Measurements from ENCODE around the gene SERPING1. TPM values are rescaled to one million over a fixed set of nuclear protein-coding genes. Genes with fewer than 3 reads are reported as not detected.
"Not testable (repeated sequence)": the region's sequence is repeated elsewhere in the genome, so short reads cannot be mapped to it uniquely, and the experiment has no call there.

SERPING1 gene
- total RNA-seq, 2 experiments from 2014 or later, result 0.45 to 0.61 TPM

- peaks cover 42% of the 10 kb centered on the region for H3K27me3 Mint-ChIP-seq
- POLR2A ChIA-PET, result no interaction called here
- H3K36me3 Mint-ChIP-seq, result peaks cover 3% of the 10 kb centered on the region
- no peak for DNase-seq
- ATAC-seq (ENCODE audit: low read depth), result no peak
- H3K4me3 Mint-ChIP-seq, result no peak overlapping the region
- no peaks in the 10 kb centered on the region for H3K9me3 Mint-ChIP-seq
- H3K27ac Mint-ChIP-seq, result no peak overlapping the region
- H3K4me1 Mint-ChIP-seq, result peaks cover 42% of the 10 kb centered on the region
Observed at GRCh38 chr11:57645689-57646085, 48.2 kb downstream of the SERPING1 start.

- Mint-ChIP-seq H3K4me1 (peaks cover 39% of the 10 kb centered on the region), H3K9me3 (no peaks in the 10 kb centered on the region), H3K27ac (no peak overlapping the region), H3K36me3 (peaks cover 3% of the 10 kb centered on the region), H3K4me3 (no peak overlapping the region), H3K27me3 (peaks cover 42% of the 10 kb centered on the region)
- no peak for ATAC-seq (ENCODE audit: low read depth)
- no peak for DNase-seq
- POLR2A ChIA-PET, result interaction anchor here (0.7 kb wide), 1 partner anchor 78 kb away, joined by 3 read pairs; the partner anchor contains the start of gene UBE2L6
Observed at GRCh38 chr11:57646194-57646798, 48.8 kb downstream of the SERPING1 start.

GRCh38 chr11:57646799-57647303 is 49.4 kb downstream of the SERPING1 start:
- Mint-ChIP-seq H3K4me3 (peak overlapping the region; percentile 28), H3K27me3 (peaks cover 42% of the 10 kb centered on the region), H3K9me3 (no peaks in the 10 kb centered on the region), H3K36me3 (peaks cover 3% of the 10 kb centered on the region), H3K4me1 (peaks cover 36% of the 10 kb centered on the region), H3K27ac (no peak overlapping the region)
- POLR2A ChIA-PET, result interaction anchor here (0.6 to 0.7 kb wide), 2 partner anchors 79 to 153 kb away, joined by 3 read pairs; partner anchors contain the start of gene UBE2L6
- no peak for ATAC-seq (ENCODE audit: low read depth)
- DNase-seq, result no peak

- Mint-ChIP-seq H3K4me1 (peaks cover 36% of the 10 kb centered on the region), H3K9me3 (no peaks in the 10 kb centered on the region), H3K27me3 (peaks cover 42% of the 10 kb centered on the region), H3K36me3 (peaks cover 3% of the 10 kb centered on the region), H3K27ac (no peak overlapping the region), H3K4me3 (no peak overlapping the region)
- DNase-seq (no peak), ATAC-seq (ENCODE audit: low read depth) (no peak)
- POLR2A ChIA-PET, result interaction anchor here (0.5 to 0.6 kb wide), 2 partner anchors 20 to 154 kb away, joined by 3 to 5 read pairs; no protein-coding TSS in a partner anchor
Observed at GRCh38 chr11:57647372-57647771, 49.9 kb downstream of the SERPING1 start.

- Mint-ChIP-seq H3K27ac (peak overlapping the region; percentile 31), H3K36me3 (peaks cover 3% of the 10 kb centered on the region), H3K9me3 (no peaks in the 10 kb centered on the region), H3K4me1 (peaks cover 43% of the 10 kb centered on the region), H3K27me3 (peaks cover 40% of the 10 kb centered on the region), H3K4me3 (peak overlapping the region; percentile 90)
- POLR2A ChIA-PET, result interaction anchor here (0.5 to 1.2 kb wide), 4 partner anchors 9 to 65 kb away, joined by 3 to 5 read pairs (median 3); no protein-coding TSS in a partner anchor
- DNase-seq (no peak), ATAC-seq (ENCODE audit: low read depth) (no peak)
Observed at GRCh38 chr11:57647960-57648800, 50.7 kb downstream of the SERPING1 start.

- peak overlapping the region; percentile 90 for H3K4me3 Mint-ChIP-seq
- no peaks in the 10 kb centered on the region for H3K36me3 Mint-ChIP-seq
- H3K4me1 Mint-ChIP-seq, result peaks cover 46% of the 10 kb centered on the region
- DNase-seq (no peak), ATAC-seq (ENCODE audit: low read depth) (no peak)
- no peaks in the 10 kb centered on the region for H3K9me3 Mint-ChIP-seq
- H3K27ac Mint-ChIP-seq, result peak overlapping the region; percentile 79
- peaks cover 40% of the 10 kb centered on the region for H3K27me3 Mint-ChIP-seq
- POLR2A ChIA-PET, result interaction anchor here (0.5 to 1.2 kb wide), 2 partner anchors 9 to 66 kb away, joined by 3 read pairs; no protein-coding TSS in a partner anchor
Observed at GRCh38 chr11:57648801-57649735, 51.6 kb downstream of the SERPING1 start.

GRCh38 chr11:57649826-57650738 is 52.6 kb downstream of the SERPING1 start, which contains the start of gene YPEL4:
Gene YPEL4, minus strand, starts transcription at chr11:57649912. Its CDS starts 2,805 bp downstream, at chr11:57647107.
- Mint-ChIP-seq H3K4me1 (peaks cover 51% of the 10 kb centered on the region), H3K27me3 (peaks cover 40% of the 10 kb centered on the region), H3K27ac (peak within 1 kb of the TSS; percentile 79), H3K9me3 (no peaks in the 10 kb centered on the region), H3K36me3 (no peaks in the 10 kb centered on the region), H3K4me3 (peak within 1 kb of the TSS; percentile 90)
- POLR2A ChIA-PET, result no interaction called here
- ATAC-seq (ENCODE audit: low read depth) (peak; percentile 81), DNase-seq (peak; percentile 61)

GRCh38 chr11:57650739-57651090 is 53.2 kb downstream of the SERPING1 start:
- no peaks in the 10 kb centered on the region for H3K9me3 Mint-ChIP-seq
- H3K4me1 Mint-ChIP-seq, result peaks cover 49% of the 10 kb centered on the region
- DNase-seq (no peak), ATAC-seq (ENCODE audit: low read depth) (no peak)
- H3K27me3 Mint-ChIP-seq, result peaks cover 36% of the 10 kb centered on the region
- no peak overlapping the region for H3K27ac Mint-ChIP-seq
- POLR2A ChIA-PET, result no interaction called here
- no peaks in the 10 kb centered on the region for H3K36me3 Mint-ChIP-seq
- no peak overlapping the region for H3K4me3 Mint-ChIP-seq

GRCh38 chr11:57651408-57651807 is 53.9 kb downstream of the SERPING1 start:
- POLR2A ChIA-PET, result interaction anchor here (1.2 to 1.7 kb wide), 2 partner anchors 13 to 90 kb away, joined by 4 to 5 read pairs; partner anchors contain the start of gene SELENOH
- Mint-ChIP-seq H3K4me1 (peaks cover 46% of the 10 kb centered on the region), H3K9me3 (no peaks in the 10 kb centered on the region), H3K36me3 (no peaks in the 10 kb centered on the region), H3K27me3 (peaks cover 30% of the 10 kb centered on the region), H3K4me3 (no peak overlapping the region), H3K27ac (no peak overlapping the region)
- DNase-seq (no peak), ATAC-seq (ENCODE audit: low read depth) (no peak)

- Mint-ChIP-seq H3K27ac (peak overlapping the region; percentile 57), H3K4me3 (peak overlapping the region; percentile 66), H3K27me3 (peaks cover 22% of the 10 kb centered on the region), H3K4me1 (peaks cover 46% of the 10 kb centered on the region)
- POLR2A ChIA-PET, result interaction anchor here (1.2 to 2.0 kb wide), 3 partner anchors 13 to 89 kb away, joined by 4 to 5 read pairs (median 4); partner anchors contain the start of genes SELENOH and UBE2L6
- not testable (repeated sequence) for H3K36me3 Mint-ChIP-seq; ATAC-seq (ENCODE audit: low read depth); DNase-seq; H3K9me3 Mint-ChIP-seq
Observed at GRCh38 chr11:57652230-57652629, 54.7 kb downstream of the SERPING1 start.

GRCh38 chr11:57652662-57653061 is 55.2 kb downstream of the SERPING1 start:
- peak overlapping the region; percentile 57 for H3K27ac Mint-ChIP-seq
- no peaks in the 10 kb centered on the region for H3K9me3 Mint-ChIP-seq
- peak overlapping the region; percentile 66 for H3K4me3 Mint-ChIP-seq
- POLR2A ChIA-PET, result interaction anchor here (0.7 to 2.0 kb wide), 4 partner anchors 14 to 89 kb away, joined by 3 to 5 read pairs (median 4); partner anchors contain the start of genes SELENOH and UBE2L6
- H3K4me1 Mint-ChIP-seq, result peaks cover 42% of the 10 kb centered on the region
- peaks cover 18% of the 10 kb centered on the region for H3K27me3 Mint-ChIP-seq
- ATAC-seq (ENCODE audit: low read depth) (no peak), DNase-seq (no peak)
- peaks cover 1% of the 10 kb centered on the region for H3K36me3 Mint-ChIP-seq
